LoVo (cell line): Measurements from ENCODE around the gene ALKBH7.

ENCODE experiments used
- DNase-seq: peaks from one replicate; pipeline ENCODE4 v3.0.0-alpha.2; 2016; ENCODE audit warnings: low spot score

ALKBH7 gene

DNA sequence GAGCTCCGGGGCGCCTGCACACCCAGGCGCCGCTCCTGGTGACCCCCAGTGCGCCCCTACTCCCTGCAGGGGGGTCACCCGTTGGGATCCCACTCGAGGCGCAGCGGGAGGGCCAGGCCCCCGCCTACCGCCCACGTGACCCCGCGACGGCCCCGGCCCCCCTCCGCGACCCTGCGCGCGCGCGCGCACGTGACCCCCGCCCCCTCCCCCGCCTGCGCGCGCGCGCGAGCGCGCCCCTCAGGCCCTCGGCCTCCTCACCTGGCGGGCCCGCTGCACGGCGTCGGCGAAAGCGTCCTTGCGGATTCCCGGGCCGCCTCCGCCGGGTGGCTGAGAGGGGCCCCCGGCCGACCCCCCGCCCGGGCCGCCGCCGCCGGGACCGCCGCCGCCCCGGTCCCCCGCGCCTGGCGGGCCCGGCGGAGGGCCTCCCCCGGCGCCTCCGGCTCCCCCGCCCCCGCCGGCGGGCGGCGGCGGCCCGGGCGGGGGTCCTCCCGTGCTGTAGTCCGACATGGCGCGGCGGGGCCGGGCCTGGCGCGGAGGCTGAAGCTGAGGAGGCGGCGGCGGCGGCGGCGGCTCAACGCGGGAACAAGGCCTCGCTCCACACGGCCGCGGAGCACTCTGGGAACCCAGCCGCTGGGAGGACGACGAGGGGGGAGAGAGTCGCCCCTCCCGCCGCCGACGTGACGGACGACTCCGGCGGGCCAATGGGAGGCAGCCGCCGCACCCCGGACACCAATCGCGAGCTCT is 51.8 kb downstream of the ALKBH7 start, which contains the start of gene KHSRP:
Gene KHSRP (minus strand): TSS at position 617 of the 744 bp plus-strand sequence. CDS start 110 bp downstream, at position 507.
- DNase-seq, result no peak
